K562 (cell line): ENCODE measurements around the gene ZFAND2A. TPM values are rescaled to one million over a fixed set of nuclear protein-coding genes. Genes with fewer than 3 reads are reported as not detected.

ENCODE experiments used
- ATAC-seq: fragments of 200-7000 bp; cut with Tn5 transposase; 3 replicates; pipeline ENCODE4 v1.9.1; 2020; ENCODE audit warnings: moderate library complexity
- BruUV-seq: library from RNA; stranded (reverse); fragments of 400-500 nt; replicated peaks from 2 replicates; lab custom pipeline; 2021; lab: Mats Ljungman, UMichigan
- CTCF ChIA-PET: fragments of 300-600 bp; formaldehyde crosslinking; extraction: SDS; loops from one replicate; lab custom pipeline; 2021; ENCODE audit warnings: low intra/inter-chr PET ratio; lab: Yijun Ruan, JAX
- POLR2A ChIA-PET: fragments of 300-600, 350-650 bp; sonication (Branson Sonifier 250); formaldehyde crosslinking; extraction: SDS; loops from one replicate; lab custom pipeline; 2021; ENCODE audit warnings: antibody characterized with exemption, inconsistent platforms; lab: Yijun Ruan, JAX
- DNase-seq, 4 experiments: peaks; one replicate each; pipeline versions ENCODE4 v3.0.0 to v3.0.0-alpha.2; 2011 to 2018; ENCODE audit warnings: low spot score in 3 of 4, mixed read lengths in 3 of 4; ENCODE audit errors: extremely low read depth in 1 of 4
- FAIRE-seq: peaks from 2 replicates; lab custom pipeline; 2011; peaks lifted over from hg19 to GRCh38; lab: Jason Lieb, UNC
- H2AFZ ChIP-seq: 2 replicates; pipeline ENCODE4 v1.6.0; 2011; ENCODE audit warnings: low read depth, low read length, control low read depth, inconsistent platforms
- H3K27ac ChIP-seq: fragments of 200-600 bp; 3 replicates; pipeline ENCODE4 v1.8.0; 2011; ENCODE audit warnings: low read depth, mild to moderate bottlenecking, control low read depth, inconsistent platforms, low read length, moderate library complexity, mixed read lengths; ENCODE audit errors: extremely low read depth
- H3K27me3 ChIP-seq, 2 experiments: fragments of 300-600 bp in 1 of 2; 2 replicates in 1 of 2; 3 replicates in 1 of 2; pipeline versions ENCODE4 v1.6.0 to v1.8.0; 2011; ENCODE audit warnings: inconsistent platforms in 2 of 2, low read length in 2 of 2, mild to moderate bottlenecking in 1 of 2, mixed read lengths in 1 of 2, moderate library complexity in 1 of 2; ENCODE audit not compliant: control insufficient read depth in 2 of 2, insufficient read depth in 2 of 2
- H3K36me3 ChIP-seq: fragments of 300-600 bp; 3 replicates; pipeline ENCODE4 v1.8.0; 2011; ENCODE audit warnings: mild to moderate bottlenecking, low read length, inconsistent platforms; ENCODE audit not compliant: control insufficient read depth, insufficient read depth
- H3K4me1 ChIP-seq, 2 experiments: fragments of 200-600 bp in 1 of 2; replicated peaks in 1 of 2; 2 replicates in 1 of 2; 3 replicates in 1 of 2; pipeline versions ENCODE4 v1.5.1 to v1.8.0; 2011; ENCODE audit warnings: inconsistent platforms in 2 of 2, low read length in 2 of 2, mild to moderate bottlenecking in 1 of 2, mixed read lengths in 1 of 2, moderate library complexity in 1 of 2; ENCODE audit not compliant: control insufficient read depth in 2 of 2, insufficient read depth in 2 of 2
- H3K4me2 ChIP-seq: 2 replicates; pipeline ENCODE4 v1.6.1; 2011; ENCODE audit warnings: low read length, control low read depth, inconsistent platforms, mixed read lengths; ENCODE audit not compliant: insufficient read depth
- H3K4me3 ChIP-seq: fragments of 200-600 bp; sonication (generic), shearing (Covaris generic); 2 replicates; pipeline ENCODE4 v1.5.1; 2016; ENCODE audit warnings: control low read depth, inconsistent platforms
- H3K79me2 ChIP-seq: fragments of 200-600 bp; 3 replicates; pipeline ENCODE4 v1.8.0; 2011; ENCODE audit warnings: low read length, inconsistent platforms; ENCODE audit not compliant: control insufficient read depth, insufficient read depth
- H3K9ac ChIP-seq, 2 experiments: 2 replicates each; pipeline versions ENCODE4 v1.6.0 to v1.6.1; 2011; ENCODE audit warnings: low read depth in 2 of 2, low read length in 2 of 2, control low read depth in 1 of 2, inconsistent platforms in 1 of 2, mild to moderate bottlenecking in 1 of 2, mixed read lengths in 1 of 2; ENCODE audit not compliant: insufficient read depth in 1 of 2
- H3K9me1 ChIP-seq: one replicate; pipeline ENCODE4 v1.6.0; 2011; ENCODE audit warnings: inconsistent platforms, mild to moderate bottlenecking, low read length, moderate library complexity; ENCODE audit not compliant: control insufficient read depth, insufficient read depth
- H3K9me3 ChIP-seq: replicated peaks from 2 replicates; pipeline ENCODE4 v1.5.1; 2011; ENCODE audit warnings: low read depth, low read length, inconsistent platforms; ENCODE audit not compliant: control insufficient read depth, insufficient read depth
- H4K20me1 ChIP-seq: replicated peaks from 2 replicates; pipeline ENCODE4 v1.6.1; 2011; ENCODE audit warnings: low read length, inconsistent platforms, mixed read lengths; ENCODE audit not compliant: control insufficient read depth, insufficient read depth
- EP400 ChIP-seq: fragments of 450-650 bp; IDR thresholded peaks from 2 replicates; pipeline ENCODE4 v1.6.1; 2017; ENCODE audit warnings: antibody characterized with exemption, mild to moderate bottlenecking, moderate library complexity
- NFE2 ChIP-seq: IDR thresholded peaks from 2 replicates; pipeline ENCODE4 v1.6.1; 2014; ENCODE audit warnings: antibody characterized with exemption, low read depth
- POLR2H ChIP-seq: IDR thresholded peaks from 2 replicates; pipeline ENCODE4 v1.6.1; 2016; ENCODE audit warnings: missing genetic modification characterization, low read depth, mild to moderate bottlenecking, control low read depth, missing compliant biosample characterization, moderate library complexity
- ZKSCAN1 ChIP-seq: fragments of 150-350 bp; IDR thresholded peaks from 2 replicates; pipeline ENCODE4 v1.6.1; 2016; ENCODE audit warnings: low read depth, low read length
- ZNF143 ChIP-seq: sonication (generic); formaldehyde crosslinking; IDR thresholded peaks from 2 replicates; pipeline ENCODE4 v1.9.0; 2022; ENCODE audit warnings: mild to moderate bottlenecking, missing genetic modification reagents
- WGBS: fragments of 100-300 bp; shearing (Covaris generic); methylation state at CpG from one replicate; pipeline ENCODE4 v1.1.6; 2016; ENCODE audit warnings: low coverage, mixed read lengths; ENCODE audit not compliant: insufficient coverage; ENCODE audit errors: missing lambda C conversion rate; 5-methylcytosine and 5-hydroxymethylcytosine counted together
- in situ Hi-C: fragments of 300-500 bp; cut with MboI; formaldehyde crosslinking; loops from 4 replicates; pipeline ENCODE4 v1.15.0; 2018; ENCODE audit warnings: inconsistent platforms, mixed read lengths
- intact Hi-C: fragments of 100-400 bp; cut with micrococcal nuclease; formaldehyde crosslinking; loops from 2 replicates; pipeline ENCODE4 v1.14.2; 2022
- polyA plus RNA-seq, 8 experiments: library from polyadenylated mRNA; depleted of rRNA in 4 of 8; stranded (reverse) in 5 of 8; unstranded in 3 of 8; fragments of >200 nt; fragmentation: Nextera tagmentation in 2 of 8; fragmentation: Illumina TruSeq in 1 of 8; extraction: Ambion mirVana in 2 of 8; extraction: Trizol in 1 of 8; gene quantifications; 2 replicates each; pipeline versions ENCODE4 v1.2.1 to v1.2.3, GENCODE V29; 2011 to 2014; ENCODE audit warnings: inconsistent platforms in 1 of 8, missing spikeins in 1 of 8
- total RNA-seq, 7 experiments: library from RNA; depleted of rRNA in 6 of 7; stranded (reverse); fragments of >200 nt in 6 of 7; fragmentation: Illumina TruSeq in 2 of 7; extraction: Trizol in 2 of 7; gene quantifications; 2 replicates each; pipeline versions ENCODE4 v1.2.1 to v1.2.3, GENCODE V29; 2011 to 2021; ENCODE audit warnings: low replicate concordance in 1 of 7

Gene ZFAND2A
- total and polyA plus RNA-seq, 9 of the 15 experiments (the other 6 are each of a cell fraction or from before 2014, with no cell fraction given), result 16.8 to 56.8 (median 26.1) TPM

- Histone ChIP-seq H3K9me3 (no peaks in the 10 kb centered on the region), H3K36me3 (peaks cover 43% of the 10 kb centered on the region; the same call in 2 of the 3 replicates), H3K4me3 (peak overlapping the region; percentile 99), H3K27me3 (no peaks in the 10 kb centered on the region), H3K4me1 (peaks cover 0 to 23% of the 10 kb centered on the region in 2 experiments; a peak in 3 of 5 replicates), H4K20me1 (0 out of 2 replicates have a peak, but pooled peaks cover 5% of the 10 kb centered on the region), H3K9me1 (no peaks in the 10 kb centered on the region), H3K4me2 (peak overlapping the region; percentile 71), H2AFZ (no peak overlapping the region), H3K27ac (no peak overlapping the region; the same call in 2 of the 3 replicates), H3K79me2 (peaks cover 37% of the 10 kb centered on the region), H3K9ac (peak overlapping the region; percentile 91 to 98)
- 32% methylated on average over 25 of the region's 25 CpGs for WGBS
- in situ Hi-C loops (loop anchor here (25.0 kb wide), 1 partner anchor 171 kb away; the partner anchor contains the start of genes COX19 and CYP2W1), intact Hi-C loops (no loop called here)
- ChIA-PET POLR2A (interaction anchor here (1.2 kb wide), 1 partner anchor 20 kb away, joined by 4 read pairs; a partner anchor contains a TSS), CTCF (interaction anchor here (0.6 kb wide), 1 partner anchor 371 kb away, joined by 3 read pairs; no protein-coding TSS in a partner anchor)
- ATAC-seq (no peak), FAIRE-seq (peak; percentile 65), DNase-seq (peak in 2 of 4 experiments; percentile 23 to 29)
- TF ChIP-seq ZKSCAN1 (no peak), ZNF143 (CRISPR knock-in tag) (0 out of 2 replicates have a peak, but pooled peaks have one; percentile 28), POLR2H (tag) (no peak), NFE2 (no peak), EP400 (no peak)
- TSS peak; percentile 58 for BruUV-seq
Observed at GRCh38 chr7:1158203-1159126, 1.5 kb downstream of the ZFAND2A start.
